Osteoblast (primary cell): ENCODE data around the gene RAB3C. TPM values are rescaled to one million over a fixed set of nuclear protein-coding genes. Genes with fewer than 3 reads are reported as not detected.
A peak's percentile ranks its signal among the peaks of the same experiment; 100 is the strongest.

Source experiments
- DNase-seq: peaks from one replicate; pipeline ENCODE4 v3.0.0; 2011; ENCODE audit warnings: low spot score, mixed read lengths; ENCODE audit not compliant: insufficient read length; ENCODE audit errors: missing footprints
- H2AFZ ChIP-seq: 2 replicates; pipeline ENCODE4 v1.6.0; 2011; ENCODE audit warnings: mild to moderate bottlenecking, low read length
- H3K27ac ChIP-seq: 2 replicates; pipeline ENCODE4 v1.5.1; 2011; ENCODE audit warnings: mild to moderate bottlenecking, low read depth, low read length, moderate library complexity
- H3K27me3 ChIP-seq: 2 replicates; pipeline ENCODE4 v1.6.0; 2012; ENCODE audit warnings: mild to moderate bottlenecking, control low read depth, inconsistent platforms, low read length, moderate library complexity; ENCODE audit not compliant: insufficient read depth
- H3K36me3 ChIP-seq: 2 replicates; pipeline ENCODE4 v1.5.1; 2011; ENCODE audit warnings: mild to moderate bottlenecking, low read length, control low read depth, moderate library complexity; ENCODE audit not compliant: insufficient read depth
- H3K4me1 ChIP-seq: 2 replicates; pipeline ENCODE4 v1.5.1; 2011; ENCODE audit warnings: mild to moderate bottlenecking, low read length, control low read depth, moderate library complexity; ENCODE audit not compliant: insufficient read depth
- H3K4me2 ChIP-seq: 2 replicates; pipeline ENCODE4 v1.6.0; 2011; ENCODE audit warnings: mild to moderate bottlenecking, low read length; ENCODE audit not compliant: insufficient read depth
- H3K4me3 ChIP-seq: fragments of 200-600 bp; sonication (generic); 3 replicates; pipeline ENCODE4 v1.5.1; 2012; ENCODE audit warnings: mild to moderate bottlenecking, low read length, inconsistent platforms; ENCODE audit not compliant: insufficient read depth
- H3K79me2 ChIP-seq: 2 replicates; pipeline ENCODE4 v1.6.0; 2012; ENCODE audit warnings: mild to moderate bottlenecking, low read length, control low read depth, inconsistent platforms; ENCODE audit not compliant: insufficient read depth
- H3K9me3 ChIP-seq: 2 replicates; pipeline ENCODE4 v1.5.1; 2011; ENCODE audit warnings: low read depth, low read length, control low read depth
- H4K20me1 ChIP-seq: 2 replicates; pipeline ENCODE4 v1.6.0; 2012; ENCODE audit warnings: mild to moderate bottlenecking, low read length, control low read depth; ENCODE audit not compliant: insufficient read depth
- total RNA-seq: library from RNA; depleted of rRNA; stranded (reverse); fragments of >200 nt; gene quantifications from 2 replicates; pipeline ENCODE4 v1.2.3, GENCODE V29; 2012
- TF ChIP-seq, protein P1 (sequence below): IDR thresholded peaks from 2 replicates; pipeline ENCODE4 v1.5.1; 2011; ENCODE audit warnings: mild to moderate bottlenecking, low read depth, low read length, moderate library complexity; ENCODE audit errors: extremely low read depth

The RAB3C gene
- total RNA-seq, 1 donor: not detected

DNA sequence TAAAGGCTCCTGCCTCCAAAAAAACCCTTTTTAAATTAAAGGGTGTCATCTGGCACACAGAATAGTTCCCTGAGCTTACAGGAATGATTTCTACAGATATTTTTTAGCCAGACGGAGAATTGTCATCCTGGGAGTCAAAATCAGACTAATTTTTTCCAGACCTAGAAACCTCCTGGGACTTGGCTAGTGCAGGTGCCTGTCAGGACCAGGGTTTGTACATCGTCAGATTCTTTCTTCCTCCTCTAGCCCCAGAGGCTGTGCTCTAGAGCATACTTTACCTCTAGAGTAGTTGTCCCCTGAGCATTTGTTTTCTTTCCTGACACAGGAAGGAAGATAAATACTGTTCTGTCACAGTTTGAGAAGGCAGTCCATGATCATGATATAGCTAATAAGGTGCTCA, 52.5 kb downstream of the RAB3C start:
- Histone ChIP-seq H4K20me1 (no peaks in the 10 kb centered on the region), H2AFZ (no peak overlapping the region), H3K79me2 (no peaks in the 10 kb centered on the region), H3K9me3 (no peaks in the 10 kb centered on the region), H3K4me2 (no peak overlapping the region), H3K36me3 (no peaks in the 10 kb centered on the region), H3K4me3 (no peak overlapping the region), H3K4me1 (no peaks in the 10 kb centered on the region), H3K27ac (no peak overlapping the region), H3K27me3 (no peaks in the 10 kb centered on the region)
- DNase-seq: no peak
- TF ChIP-seq, protein P1, sequence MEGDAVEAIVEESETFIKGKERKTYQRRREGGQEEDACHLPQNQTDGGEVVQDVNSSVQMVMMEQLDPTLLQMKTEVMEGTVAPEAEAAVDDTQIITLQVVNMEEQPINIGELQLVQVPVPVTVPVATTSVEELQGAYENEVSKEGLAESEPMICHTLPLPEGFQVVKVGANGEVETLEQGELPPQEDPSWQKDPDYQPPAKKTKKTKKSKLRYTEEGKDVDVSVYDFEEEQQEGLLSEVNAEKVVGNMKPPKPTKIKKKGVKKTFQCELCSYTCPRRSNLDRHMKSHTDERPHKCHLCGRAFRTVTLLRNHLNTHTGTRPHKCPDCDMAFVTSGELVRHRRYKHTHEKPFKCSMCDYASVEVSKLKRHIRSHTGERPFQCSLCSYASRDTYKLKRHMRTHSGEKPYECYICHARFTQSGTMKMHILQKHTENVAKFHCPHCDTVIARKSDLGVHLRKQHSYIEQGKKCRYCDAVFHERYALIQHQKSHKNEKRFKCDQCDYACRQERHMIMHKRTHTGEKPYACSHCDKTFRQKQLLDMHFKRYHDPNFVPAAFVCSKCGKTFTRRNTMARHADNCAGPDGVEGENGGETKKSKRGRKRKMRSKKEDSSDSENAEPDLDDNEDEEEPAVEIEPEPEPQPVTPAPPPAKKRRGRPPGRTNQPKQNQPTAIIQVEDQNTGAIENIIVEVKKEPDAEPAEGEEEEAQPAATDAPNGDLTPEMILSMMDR: no peak

DNA sequence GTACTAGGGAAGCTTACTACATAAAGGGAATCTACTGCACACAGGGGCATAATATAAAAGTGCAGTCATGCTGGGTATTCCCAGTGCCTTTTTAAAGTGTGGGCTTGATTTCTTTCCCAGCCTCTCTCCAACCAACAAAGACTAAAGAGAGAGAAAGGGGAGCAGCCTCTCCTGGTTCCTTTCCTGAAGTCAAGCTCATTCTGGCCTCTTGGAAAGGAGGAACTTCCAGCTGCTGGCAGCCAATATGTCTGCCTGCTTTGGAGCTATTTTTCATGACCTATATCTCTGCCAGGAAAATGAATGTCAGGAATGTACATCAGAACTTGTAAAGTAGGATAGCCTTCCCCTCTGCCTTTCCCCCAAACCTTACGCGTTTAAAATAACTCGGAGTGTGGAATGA, 57.1 kb downstream of the RAB3C start:
- no peak overlapping the region for H3K27ac ChIP-seq
- no peaks in the 10 kb centered on the region for H3K9me3 ChIP-seq
- H3K4me3 ChIP-seq: no peak overlapping the region
- no peak overlapping the region for H2AFZ ChIP-seq
- no peaks in the 10 kb centered on the region for H4K20me1 ChIP-seq
- no peaks in the 10 kb centered on the region for H3K36me3 ChIP-seq
- no peaks in the 10 kb centered on the region for H3K4me1 ChIP-seq
- no peak for DNase-seq
- no peaks in the 10 kb centered on the region for H3K79me2 ChIP-seq
- H3K27me3 ChIP-seq: no peaks in the 10 kb centered on the region
- TF ChIP-seq, protein P1: no peak
- no peak overlapping the region for H3K4me2 ChIP-seq

DNA sequence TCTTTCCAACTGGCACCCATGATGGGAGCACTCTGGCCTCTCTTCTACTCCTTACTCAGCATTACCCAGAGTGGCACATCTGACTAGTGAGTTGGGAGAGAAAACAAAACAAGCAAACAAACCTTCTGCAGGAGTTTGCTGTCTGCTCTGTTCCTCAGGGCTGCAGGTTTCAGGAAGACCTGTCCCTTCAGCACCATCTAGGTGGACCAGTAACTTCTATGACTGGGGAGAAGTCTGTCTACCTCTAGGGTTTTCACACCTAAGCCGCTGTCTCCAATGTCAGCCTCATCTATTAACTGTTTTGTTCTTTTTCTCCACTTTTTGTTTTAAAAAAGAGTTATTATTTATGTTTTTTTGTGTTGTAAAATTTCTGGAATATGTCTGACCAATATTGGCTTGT, 58.7 kb downstream of the RAB3C start:
- H2AFZ ChIP-seq: no peak overlapping the region
- no peaks in the 10 kb centered on the region for H3K36me3 ChIP-seq
- H4K20me1 ChIP-seq: no peaks in the 10 kb centered on the region
- TF ChIP-seq, protein P1: no peak
- H3K27ac ChIP-seq: no peak overlapping the region
- no peaks in the 10 kb centered on the region for H3K9me3 ChIP-seq
- H3K27me3 ChIP-seq: no peaks in the 10 kb centered on the region
- H3K79me2 ChIP-seq: no peaks in the 10 kb centered on the region
- H3K4me1 ChIP-seq: no peaks in the 10 kb centered on the region
- no peak for DNase-seq
- no peak overlapping the region for H3K4me2 ChIP-seq
- no peak overlapping the region for H3K4me3 ChIP-seq

DNA sequence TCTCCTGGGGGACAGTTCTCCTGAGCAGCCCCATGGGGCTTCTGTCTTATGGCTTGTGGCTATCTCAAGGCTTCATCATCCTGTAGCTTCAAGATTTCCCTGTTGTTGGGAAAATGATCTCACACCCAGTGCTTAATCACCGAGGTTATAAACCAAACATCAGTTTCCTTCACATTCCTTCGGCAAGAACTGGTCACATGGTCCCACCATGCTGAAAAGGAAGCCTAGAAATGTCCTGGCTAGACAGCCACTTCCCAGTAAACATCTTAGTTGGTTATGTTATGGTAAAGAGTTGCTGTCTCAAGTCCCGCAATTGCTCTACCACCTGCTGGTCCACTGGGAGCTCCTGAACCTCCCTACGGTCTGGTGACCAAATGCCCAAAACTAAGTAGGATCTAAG, 66.0 kb downstream of the RAB3C start:
- Histone ChIP-seq H3K9me3 (no peaks in the 10 kb centered on the region), H3K27ac (no peak overlapping the region), H3K27me3 (no peaks in the 10 kb centered on the region), H3K36me3 (no peaks in the 10 kb centered on the region), H3K4me1 (no peaks in the 10 kb centered on the region), H3K79me2 (no peaks in the 10 kb centered on the region), H3K4me3 (no peak overlapping the region), H3K4me2 (no peak overlapping the region), H4K20me1 (no peaks in the 10 kb centered on the region), H2AFZ (no peak overlapping the region)
- TF ChIP-seq, protein P1: no peak
- DNase-seq: peak; percentile 13
